SK-N-MC (cell line): ENCODE measurements around the gene TDP2.

Experiments
- DNase-seq: peaks from one replicate; pipeline ENCODE4 v3.0.0-alpha.2; 2011; ENCODE audit warnings: low read depth, low spot score
- H3K27ac ChIP-seq: fragments of 200-600 bp; sonication (generic); 2 replicates; pipeline ENCODE4 v1.5.1; 2016; ENCODE audit warnings: mixed run types
- H3K36me3 ChIP-seq: fragments of 200-600 bp; sonication (generic); 2 replicates; pipeline ENCODE4 v1.6.1; 2017; ENCODE audit warnings: antibody characterized with exemption, low read length, mixed read lengths; ENCODE audit not compliant: insufficient read depth
- H3K4me3 ChIP-seq: fragments of 200-600 bp; sonication (generic); 2 replicates; pipeline ENCODE4 v1.5.1; 2016
- H3K9ac ChIP-seq: fragments of 200-600 bp; sonication (generic); 2 replicates; pipeline ENCODE4 v1.8.0; 2017; ENCODE audit warnings: mixed run types, mixed read lengths; ENCODE audit not compliant: insufficient read length
- H3K9me3 ChIP-seq: fragments of 200-600 bp; sonication (generic); 2 replicates; pipeline ENCODE4 v1.6.1; 2017; ENCODE audit warnings: low read depth, mild to moderate bottlenecking, antibody characterized with exemption, low read length, moderate library complexity, mixed read lengths
- EZH2 ChIP-seq: fragments of 200-600 bp; sonication (generic); IDR thresholded peaks from one replicate; pipeline ENCODE4 v1.6.1; 2017; ENCODE audit warnings: antibody characterized with exemption
- FOXP2 ChIP-seq: optimal IDR thresholded peaks from 2 replicates; pipeline ENCODE3; 2011; ENCODE audit warnings: mild to moderate bottlenecking, moderate library complexity; ENCODE audit not compliant: insufficient read depth; ENCODE audit errors: extremely low read length, control extremely low read depth
- POLR2AphosphoS5 ChIP-seq: IDR thresholded peaks from 2 replicates; pipeline ENCODE4 v1.6.1; 2012; ENCODE audit warnings: mild to moderate bottlenecking, low read depth, low read length, borderline replicate concordance

TDP2 gene

GRCh38 chr6:24621626-24622289, 44.9 kb downstream of the TDP2 start:
- Histone ChIP-seq H3K4me3 (no peak overlapping the region), H3K9me3 (no peaks in the 10 kb centered on the region), H3K9ac (no peak overlapping the region), H3K36me3 (no peaks in the 10 kb centered on the region), H3K27ac (no peak overlapping the region)
- TF ChIP-seq POLR2AphosphoS5 (no peak), FOXP2 (no peak)
- no peak for DNase-seq

DNA sequence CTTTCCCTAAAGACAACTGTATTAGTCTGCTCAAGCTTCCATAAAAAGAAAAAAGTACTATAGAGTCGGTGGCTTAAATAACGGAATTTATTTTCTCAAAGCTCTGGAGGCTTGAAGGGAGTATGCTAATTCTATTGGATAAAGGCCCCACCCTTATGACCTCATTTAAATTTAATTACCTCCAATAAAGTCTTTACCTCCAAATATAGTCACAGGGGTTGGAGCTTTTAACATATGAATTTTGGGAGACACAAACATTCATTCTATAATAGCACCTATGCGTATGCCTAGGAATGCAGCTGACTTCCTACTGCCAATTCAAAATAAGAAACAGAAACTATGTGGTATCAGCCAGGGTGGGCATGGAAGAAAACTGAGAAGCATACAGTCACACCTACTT, 46.1 kb downstream of the TDP2 start:
- no peak overlapping the region for H3K4me3 ChIP-seq

GRCh38 chr6:24619661-24620060, 47.0 kb downstream of the TDP2 start:
- H3K4me3 ChIP-seq: no peak overlapping the region
- no peak for TF ChIP-seq POLR2AphosphoS5
- TF ChIP-seq FOXP2: no peak
- TF ChIP-seq EZH2: no peak
- DNase-seq: no peak
- no peaks in the 10 kb centered on the region for H3K9me3 ChIP-seq
- H3K9ac ChIP-seq: no peak overlapping the region
- no peaks in the 10 kb centered on the region for H3K36me3 ChIP-seq
- H3K27ac ChIP-seq: no peak overlapping the region

More for the DNA sequence above, 46.1 kb downstream of the TDP2 start:
- Histone ChIP-seq H3K36me3 (no peaks in the 10 kb centered on the region), H3K27ac (no peak overlapping the region), H3K9ac (no peak overlapping the region), H3K9me3 (no peaks in the 10 kb centered on the region)
- no peak for DNase-seq
- TF ChIP-seq FOXP2: no peak
- TF ChIP-seq EZH2: no peak
- no peak for TF ChIP-seq POLR2AphosphoS5

DNA sequence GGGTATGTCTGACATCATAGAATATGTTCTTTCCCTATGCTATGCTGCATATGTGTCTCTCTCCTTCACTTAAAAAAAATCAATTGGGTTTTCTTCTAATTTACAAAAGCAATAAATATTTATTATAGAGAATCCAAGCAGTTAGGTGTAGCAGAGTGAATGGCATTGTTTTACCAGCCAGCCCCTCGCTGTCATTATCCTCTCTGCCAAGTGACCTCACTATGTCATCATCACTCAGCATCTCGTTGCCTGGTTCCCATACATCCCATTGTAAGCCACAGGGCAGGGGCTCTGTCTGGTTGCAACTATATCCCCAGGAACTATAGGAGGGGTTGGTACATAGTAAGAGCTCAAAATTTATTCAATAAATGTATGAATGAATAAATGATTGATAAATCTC, 52.1 kb downstream of the TDP2 start:
- H3K9ac ChIP-seq: no peak overlapping the region
- TF ChIP-seq EZH2 (no peak), POLR2AphosphoS5 (no peak), FOXP2 (no peak)

DNA sequence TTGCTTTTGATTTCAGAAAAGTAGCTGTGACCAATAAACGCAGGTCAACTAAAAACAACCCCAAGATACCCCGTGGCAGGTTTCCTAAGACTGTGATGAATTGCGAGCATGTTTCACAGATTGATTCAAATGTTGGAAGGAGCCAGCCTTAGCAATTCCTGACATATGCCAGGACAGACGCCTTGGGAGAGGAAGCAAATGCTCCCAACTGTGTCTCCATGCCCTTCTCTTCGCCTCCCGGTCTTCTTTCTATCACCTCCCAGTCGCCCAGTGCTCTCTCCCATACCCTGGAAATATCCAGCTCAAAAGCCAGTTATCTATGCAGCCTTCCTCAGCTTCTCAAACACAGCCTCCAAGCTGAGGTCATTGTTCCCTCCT, 52.7 kb downstream of the TDP2 start:
- DNase-seq: no peak
- no peak overlapping the region for H3K4me3 ChIP-seq
- TF ChIP-seq EZH2 (no peak), POLR2AphosphoS5 (no peak), FOXP2 (no peak)
- H3K9me3 ChIP-seq: no peaks in the 10 kb centered on the region
- no peak overlapping the region for H3K27ac ChIP-seq
- no peaks in the 10 kb centered on the region for H3K36me3 ChIP-seq
- H3K9ac ChIP-seq: no peak overlapping the region

More for the DNA sequence above, 52.1 kb downstream of the TDP2 start:
- Histone ChIP-seq H3K27ac (no peak overlapping the region), H3K4me3 (no peak overlapping the region), H3K36me3 (no peaks in the 10 kb centered on the region), H3K9me3 (no peaks in the 10 kb centered on the region)
- DNase-seq: no peak

DNA sequence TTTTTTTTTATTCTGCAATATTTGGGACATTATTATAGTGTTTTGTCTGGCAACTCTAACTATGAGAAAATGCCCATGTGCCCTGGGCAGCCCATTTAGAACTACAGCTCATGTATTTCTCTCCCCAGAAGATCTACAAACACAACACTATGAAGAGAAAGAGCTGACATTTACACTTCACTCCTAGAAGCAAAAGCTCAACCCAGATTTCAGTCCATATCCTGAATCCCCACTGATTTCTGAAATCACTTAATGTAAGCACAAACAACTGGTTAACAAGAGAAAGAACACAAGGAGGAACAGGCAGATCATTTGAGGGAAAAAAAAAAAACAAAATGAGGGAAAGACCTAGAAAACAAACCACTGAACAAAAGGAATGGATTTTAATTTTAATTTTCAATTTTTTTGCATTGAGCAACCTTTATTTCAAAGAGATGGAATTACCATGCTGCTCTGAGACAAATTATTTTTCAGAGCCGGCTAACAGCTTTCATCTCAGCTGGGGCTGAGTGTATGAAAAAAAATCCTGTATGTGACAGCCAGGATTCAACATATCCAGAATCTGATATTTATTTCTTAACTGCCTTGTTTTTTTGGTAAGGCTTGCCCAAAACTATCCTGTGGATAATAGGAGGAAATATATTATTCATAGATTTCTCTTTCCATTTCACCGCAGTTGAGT, 53.2 kb downstream of the TDP2 start:
- no peak for DNase-seq
- H3K36me3 ChIP-seq: no peaks in the 10 kb centered on the region
- no peak overlapping the region for H3K27ac ChIP-seq
- TF ChIP-seq FOXP2: no peak
- TF ChIP-seq POLR2AphosphoS5: no peak
- TF ChIP-seq EZH2: no peak
- no peak overlapping the region for H3K4me3 ChIP-seq
- no peak overlapping the region for H3K9ac ChIP-seq
- no peaks in the 10 kb centered on the region for H3K9me3 ChIP-seq

GRCh38 chr6:24610672-24611071, 56.0 kb downstream of the TDP2 start:
- Histone ChIP-seq H3K4me3 (no peak overlapping the region), H3K9me3 (no peaks in the 10 kb centered on the region), H3K27ac (no peak overlapping the region), H3K36me3 (no peaks in the 10 kb centered on the region), H3K9ac (no peak overlapping the region)
- no peak for TF ChIP-seq FOXP2
- no peak for TF ChIP-seq POLR2AphosphoS5
- TF ChIP-seq EZH2: no peak
- DNase-seq: no peak

DNA sequence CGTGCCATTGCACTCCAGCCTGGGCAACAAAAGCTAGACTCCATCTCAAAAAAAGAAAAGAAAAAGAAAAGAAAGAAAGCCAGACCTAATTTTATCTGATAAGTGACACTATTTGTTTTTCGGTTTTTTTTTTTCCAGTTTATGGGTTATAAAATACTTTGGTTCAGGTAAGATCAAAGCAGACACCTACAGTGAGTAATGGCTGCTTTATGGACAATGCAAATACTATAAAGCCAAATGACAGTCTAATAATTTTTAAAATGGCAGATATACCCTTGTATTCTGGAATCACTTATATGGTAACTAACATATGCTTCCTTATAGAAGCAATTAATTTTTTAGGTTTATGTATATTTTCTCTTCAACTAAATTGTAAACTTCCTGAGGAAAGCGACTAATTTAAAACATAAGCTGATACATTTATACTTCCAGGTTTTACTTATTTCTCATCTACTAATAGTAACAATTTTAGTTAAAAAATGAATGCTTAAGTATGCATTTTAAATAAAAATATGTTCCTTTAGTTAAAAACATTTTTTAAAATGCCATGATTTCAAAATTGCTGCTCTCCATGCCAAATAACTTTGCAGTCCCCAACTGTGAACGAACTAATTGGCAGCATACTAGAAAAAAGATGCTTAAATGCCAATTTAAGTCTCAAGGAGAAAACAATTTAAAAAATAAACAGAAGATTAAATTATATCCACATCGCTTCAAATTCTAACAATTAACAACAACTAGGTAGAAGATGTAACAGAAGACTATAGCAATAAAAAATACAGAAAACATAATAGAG, 59.2 kb downstream of the TDP2 start:
- no peaks in the 10 kb centered on the region for H3K9me3 ChIP-seq
- no peak for DNase-seq
- H3K9ac ChIP-seq: no peak overlapping the region
- H3K36me3 ChIP-seq: no peaks in the 10 kb centered on the region
- H3K27ac ChIP-seq: no peak overlapping the region
- H3K4me3 ChIP-seq: no peak overlapping the region
- TF ChIP-seq EZH2 (no peak), POLR2AphosphoS5 (no peak), FOXP2 (no peak)
